Tibial nerve (tissue), 4 donors: ENCODE measurements around the gene NDUFB11.
"Not testable (repeated sequence)": the region's sequence is repeated elsewhere in the genome, so short reads cannot be mapped to it uniquely, and the experiment has no call there.

Experiments
- EP300 ChIP-seq, 2 donors: sonication (generic); formaldehyde crosslinking; IDR thresholded peaks; one replicate each; pipeline ENCODE4 v1.6.1; 2017; ENCODE audit warnings: antibody characterized with exemption in 2 of 2, mild to moderate bottlenecking in 1 of 2
- POLR2A ChIP-seq, 2 donors: fragments of 450-650 bp; IDR thresholded peaks; one replicate each; pipeline ENCODE4 v1.6.1; 2017; ENCODE audit warnings: antibody characterized with exemption in 2 of 2, mild to moderate bottlenecking in 2 of 2, moderate library complexity in 2 of 2
- TF ChIP-seq, protein P1 (sequence below), 5 experiments: fragments of 200-600 bp in 3 of 5; fragments of 450-650 bp in 2 of 5; sonication (generic) in 3 of 5; IDR thresholded peaks; one replicate each; pipeline ENCODE4 v1.5.1; 2016 to 2019; ENCODE audit warnings: antibody characterized with exemption in 5 of 5, mild to moderate bottlenecking in 3 of 5, moderate library complexity in 2 of 5

DNA sequence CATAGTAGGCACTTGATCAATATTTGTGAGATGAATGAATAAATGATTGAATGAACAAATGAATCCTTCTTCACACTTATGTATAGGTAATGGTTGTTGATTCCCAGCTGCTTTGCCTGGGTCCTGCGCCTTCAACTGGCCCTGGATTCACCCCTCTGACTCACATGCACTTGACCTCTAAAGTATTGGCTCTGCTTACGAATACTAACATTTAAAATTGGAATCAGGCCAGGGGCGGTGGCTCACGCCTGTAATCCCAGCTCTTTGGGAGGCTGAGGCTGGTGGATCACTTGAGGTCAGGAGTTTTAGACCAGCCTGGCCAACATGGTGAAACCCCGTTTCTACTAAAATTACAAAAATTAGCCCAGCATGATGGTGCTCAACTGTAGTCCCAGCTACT is 8.9 kb downstream of the NDUFB11 start:
- TF ChIP-seq, protein P1, sequence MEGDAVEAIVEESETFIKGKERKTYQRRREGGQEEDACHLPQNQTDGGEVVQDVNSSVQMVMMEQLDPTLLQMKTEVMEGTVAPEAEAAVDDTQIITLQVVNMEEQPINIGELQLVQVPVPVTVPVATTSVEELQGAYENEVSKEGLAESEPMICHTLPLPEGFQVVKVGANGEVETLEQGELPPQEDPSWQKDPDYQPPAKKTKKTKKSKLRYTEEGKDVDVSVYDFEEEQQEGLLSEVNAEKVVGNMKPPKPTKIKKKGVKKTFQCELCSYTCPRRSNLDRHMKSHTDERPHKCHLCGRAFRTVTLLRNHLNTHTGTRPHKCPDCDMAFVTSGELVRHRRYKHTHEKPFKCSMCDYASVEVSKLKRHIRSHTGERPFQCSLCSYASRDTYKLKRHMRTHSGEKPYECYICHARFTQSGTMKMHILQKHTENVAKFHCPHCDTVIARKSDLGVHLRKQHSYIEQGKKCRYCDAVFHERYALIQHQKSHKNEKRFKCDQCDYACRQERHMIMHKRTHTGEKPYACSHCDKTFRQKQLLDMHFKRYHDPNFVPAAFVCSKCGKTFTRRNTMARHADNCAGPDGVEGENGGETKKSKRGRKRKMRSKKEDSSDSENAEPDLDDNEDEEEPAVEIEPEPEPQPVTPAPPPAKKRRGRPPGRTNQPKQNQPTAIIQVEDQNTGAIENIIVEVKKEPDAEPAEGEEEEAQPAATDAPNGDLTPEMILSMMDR (IDR thresholded peaks at IDR 0.05) = not testable (repeated sequence)
- TF ChIP-seq POLR2A, EP300 (IDR thresholded peaks at IDR 0.05): not testable (repeated sequence)
